Esophagus squamous epithelium (tissue), 5 donors: ENCODE results near the gene MYO1D. TPM values are rescaled to one million over a fixed set of nuclear protein-coding genes. Genes with fewer than 3 reads are reported as not detected.

ENCODE experiments used
- DNase-seq: peaks from one replicate; lab custom pipeline; 2025; lab: John Stamatoyannopoulos, UW
- H3K27ac ChIP-seq, 4 donors: fragments of 200-600 bp; sonication (generic); one replicate each; pipeline ENCODE4 v1.5.1; 2016 to 2019; ENCODE audit warnings: mild to moderate bottlenecking in 1 of 4
- H3K27me3 ChIP-seq, 4 donors: fragments of 200-600 bp; sonication (generic); 1 replicate in 3 of 4; 2 replicates in 1 of 4; pipeline versions ENCODE4 v1.5.1 to v1.6.0; 2017 to 2021; ENCODE audit warnings: antibody characterized with exemption in 1 of 4
- H3K36me3 ChIP-seq, 3 donors: fragments of 200-600 bp; sonication (generic); one replicate each; pipeline ENCODE4 v1.5.1; 2016 to 2019
- H3K4me1 ChIP-seq, 3 donors: fragments of 200-600 bp; sonication (generic); one replicate each; pipeline ENCODE4 v1.5.1; 2017 to 2019
- H3K4me3 ChIP-seq, 4 donors: fragments of 200-600 bp; sonication (generic); 1 replicate in 3 of 4; 2 replicates in 1 of 4; pipeline ENCODE4 v1.5.1; 2016 to 2019; ENCODE audit warnings: mild to moderate bottlenecking in 2 of 4, moderate library complexity in 1 of 4
- H3K9me3 ChIP-seq, 3 donors: fragments of 200-600 bp; sonication (generic); one replicate each; pipeline ENCODE4 v1.5.1; 2016 to 2019
- CTCF ChIP-seq, 6 experiments: fragments of 450-650 bp in 4 of 6; fragments of 200-600 bp in 2 of 6; sonication (generic) in 2 of 6; IDR thresholded peaks; one replicate each; pipeline ENCODE4 v1.5.1; 2016 to 2019; ENCODE audit warnings: antibody characterized with exemption in 6 of 6, mild to moderate bottlenecking in 4 of 6, moderate library complexity in 4 of 6
- POLR2A ChIP-seq, 4 donors: fragments of 450-650 bp; IDR thresholded peaks; one replicate each; pipeline ENCODE4 v1.6.1; 2017; ENCODE audit warnings: antibody characterized with exemption in 4 of 4, mild to moderate bottlenecking in 4 of 4, moderate library complexity in 3 of 4
- WGBS, 2 donors: methylation state at CpG; one replicate each; pipeline ENCODE4 v1.1.5; 2018; 5-methylcytosine and 5-hydroxymethylcytosine counted together
- intact Hi-C: fragments of 100-400 bp; cut with DNase I; formaldehyde crosslinking; loops from one replicate; pipeline ENCODE4 v1.15.0; 2022
- total RNA-seq, 4 donors: library from RNA; depleted of rRNA; stranded (reverse); fragments of >200 nt; gene quantifications; one replicate each; pipeline ENCODE4 v1.1.0, GENCODE V29; 2016
- donor health status: DM: yes; HTN: yes; CAD: no.

Gene MYO1D
- total RNA-seq, 4 donors from 2014 or later, result 58.8 to 86.8 (median 64.3) TPM

- intact Hi-C loops, result no loop called here
- Histone ChIP-seq H3K27me3 (no peaks in the 10 kb centered on the region), H3K4me3 (no peak overlapping the region), H3K36me3 (peaks cover 0 to 66% (median 0%) of the 10 kb centered on the region in 3 donors), H3K4me1 (peaks cover 12 to 91% (median 15%) of the 10 kb centered on the region in 3 donors), H3K9me3 (no peaks in the 10 kb centered on the region), H3K27ac (no peak overlapping the region)
- no peak for DNase-seq
- TF ChIP-seq CTCF (IDR thresholded peaks at IDR 0.05) (no peak), POLR2A (IDR thresholded peaks at IDR 0.05) (no peak)
- WGBS, 2 donors, result 76 to 91% methylated on average over 7 of the region's 7 CpGs
Measured at GRCh38 chr17:32492648-32493289, 384.2 kb downstream of the MYO1D start.

- Histone ChIP-seq H3K36me3 (peaks cover 0 to 67% (median 0%) of the 10 kb centered on the region in 3 donors), H3K27me3 (no peaks in the 10 kb centered on the region), H3K4me3 (no peak overlapping the region), H3K4me1 (peaks cover 15 to 92% (median 18%) of the 10 kb centered on the region in 3 donors), H3K27ac (peak overlapping the region in 1 of 4 donors; percentile 6), H3K9me3 (no peaks in the 10 kb centered on the region)
- TF ChIP-seq CTCF (IDR thresholded peaks at IDR 0.05) (no peak), POLR2A (IDR thresholded peaks at IDR 0.05) (no peak)
- no peak for DNase-seq
- intact Hi-C loops, result no loop called here
- WGBS, 2 donors, result 71% methylated on average over 4 of the region's 4 CpGs
Measured at GRCh38 chr17:32492264-32492589, 384.7 kb downstream of the MYO1D start.

GRCh38 chr17:32491371-32492263 is 385.3 kb downstream of the MYO1D start:
- intact Hi-C loops, result no loop called here
- Histone ChIP-seq H3K4me3 (no peak overlapping the region), H3K27me3 (no peaks in the 10 kb centered on the region), H3K4me1 (peaks cover 15 to 86% (median 18%) of the 10 kb centered on the region in 3 donors), H3K9me3 (no peaks in the 10 kb centered on the region), H3K36me3 (peaks cover 0 to 67% (median 0%) of the 10 kb centered on the region in 3 donors), H3K27ac (peak overlapping the region in 1 of 4 donors; percentile 6)
- no peak for TF ChIP-seq CTCF (IDR thresholded peaks at IDR 0.05)
- no peak for TF ChIP-seq POLR2A (IDR thresholded peaks at IDR 0.05)
- WGBS, 2 donors, result 72 to 73% methylated on average over 14 to 15 of the region's 21 CpGs
- DNase-seq, result no peak

GRCh38 chr17:32490101-32490482 is 386.8 kb downstream of the MYO1D start:
- Histone ChIP-seq H3K9me3 (no peaks in the 10 kb centered on the region), H3K4me3 (peak overlapping the region; percentile 0 to 85 (median 38)), H3K36me3 (peaks cover 0 to 67% (median 0%) of the 10 kb centered on the region in 3 donors), H3K27me3 (no peaks in the 10 kb centered on the region), H3K4me1 (peaks cover 15 to 83% (median 16%) of the 10 kb centered on the region in 3 donors), H3K27ac (no peak overlapping the region)
- no peak for TF ChIP-seq POLR2A (IDR thresholded peaks at IDR 0.05)
- no peak for TF ChIP-seq CTCF (IDR thresholded peaks at IDR 0.05)
- intact Hi-C loops, result no loop called here
- 56 to 65% methylated on average over 7 to 15 of the region's 16 CpGs for WGBS, 2 donors
- DNase-seq, result no peak
